H1 (cell line): ENCODE measurements around the gene RNF13. TPM values are rescaled to one million over a fixed set of nuclear protein-coding genes. Genes with fewer than 3 reads are reported as not detected.

Source experiments
- CTCF ChIA-PET: fragments of 300-600 bp; sonication (Branson Sonifier 250); formaldehyde crosslinking; loops from one replicate; lab custom pipeline; 2021; ENCODE audit not compliant: partially characterized antibody; lab: Charles Lee
- POLR2A ChIA-PET: fragments of 300-600 bp; sonication (Branson Sonifier 250); formaldehyde crosslinking; loops from one replicate; lab custom pipeline; 2021; ENCODE audit warnings: inconsistent platforms; ENCODE audit not compliant: partially characterized antibody; lab: Charles Lee
- DNase-seq, 2 experiments: peaks; one replicate each; pipeline versions ENCODE4 v3.0.0 to v3.0.0-alpha.2; 2010 to 2022; ENCODE audit warnings: low spot score in 2 of 2, low read depth in 1 of 2, mixed read lengths in 1 of 2
- FAIRE-seq: peaks from 2 replicates; lab custom pipeline; 2011; peaks lifted over from hg19 to GRCh38; lab: Jason Lieb, UNC
- H2AFZ ChIP-seq: 2 replicates; pipeline ENCODE4 v1.8.1; 2012; ENCODE audit warnings: low read length, inconsistent platforms
- H2AK5ac ChIP-seq: 2 replicates; pipeline ENCODE4 v1.6.1; 2013; ENCODE audit warnings: low read depth, low read length
- H2BK120ac ChIP-seq: replicated peaks from 2 replicates; pipeline ENCODE3; 2013; ENCODE audit warnings: low read depth, low read length, inconsistent platforms
- H2BK12ac ChIP-seq: 2 replicates; pipeline ENCODE4 v1.6.1; 2013; ENCODE audit warnings: low read depth, low read length
- H2BK15ac ChIP-seq: 2 replicates; pipeline ENCODE4 v1.6.1; 2013; ENCODE audit warnings: low read length
- H2BK20ac ChIP-seq: 2 replicates; pipeline ENCODE4 v1.6.1; 2013; ENCODE audit warnings: low read length
- H2BK5ac ChIP-seq: 2 replicates; pipeline ENCODE4 v1.6.1; 2013; ENCODE audit warnings: low read depth, low read length
- H3K14ac ChIP-seq: 2 replicates; pipeline ENCODE4 v1.6.1; 2013; ENCODE audit warnings: inconsistent platforms; ENCODE audit not compliant: insufficient read length
- H3K18ac ChIP-seq: 2 replicates; pipeline ENCODE4 v1.6.1; 2013; ENCODE audit warnings: low read length; ENCODE audit errors: extremely low read depth
- H3K23ac ChIP-seq: 2 replicates; pipeline ENCODE4 v1.6.1; 2013; ENCODE audit warnings: inconsistent platforms; ENCODE audit not compliant: insufficient read length
- H3K23me2 ChIP-seq: 2 replicates; pipeline ENCODE4 v1.6.1; 2013; ENCODE audit warnings: low read depth, low read length
- H3K27ac ChIP-seq: 2 replicates; pipeline ENCODE4 v1.6.1; 2011; ENCODE audit warnings: low read depth, low read length, inconsistent platforms
- H3K27me3 ChIP-seq, 4 experiments: replicated peaks in 1 of 4; 1 replicate in 1 of 4; 2 replicates in 3 of 4; pipeline versions ENCODE4 v1.6.1 to v1.8.1; 2011 to 2013; ENCODE audit warnings: low read length in 3 of 4, mild to moderate bottlenecking in 3 of 4, inconsistent platforms in 2 of 4, mixed read lengths in 2 of 4, moderate library complexity in 1 of 4; ENCODE audit not compliant: control insufficient read depth in 3 of 4, insufficient read depth in 3 of 4; ENCODE audit errors: extremely low read depth in 1 of 4
- H3K36me3 ChIP-seq, 4 experiments: 2 replicates each; pipeline versions ENCODE4 v1.6.1 to v1.8.1; 2011 to 2013; ENCODE audit warnings: mild to moderate bottlenecking in 4 of 4, low read length in 3 of 4, moderate library complexity in 2 of 4, control low read depth in 1 of 4, inconsistent platforms in 1 of 4; ENCODE audit not compliant: insufficient read depth in 4 of 4, control insufficient read depth in 2 of 4
- H3K4ac ChIP-seq: replicated peaks from 2 replicates; pipeline ENCODE3; 2013; ENCODE audit warnings: low read length, low read depth, mixed read lengths, inconsistent platforms; ENCODE audit not compliant: insufficient read length
- H3K4me1 ChIP-seq, 4 experiments: replicated peaks in 1 of 4; 1 replicate in 1 of 4; 2 replicates in 3 of 4; pipeline versions ENCODE4 v1.6.1 to v1.8.1; 2011 to 2013; ENCODE audit warnings: low read length in 3 of 4, inconsistent platforms in 2 of 4, mixed read lengths in 1 of 4; ENCODE audit not compliant: insufficient read depth in 4 of 4, control insufficient read depth in 3 of 4
- H3K4me2 ChIP-seq, 2 experiments: 2 replicates each; pipeline versions ENCODE4 v1.6.1 to v1.8.1; 2011 to 2013; ENCODE audit warnings: low read depth in 2 of 2, low read length in 2 of 2, control low read depth in 1 of 2, inconsistent platforms in 1 of 2, mild to moderate bottlenecking in 1 of 2; ENCODE audit not compliant: insufficient read depth in 1 of 2
- H3K4me3 ChIP-seq, 4 experiments: fragments of 200-600, 300-600 bp in 1 of 4; sonication (generic), shearing (Covaris generic), sonication (Bioruptor Twin) in 1 of 4; 2 replicates each; pipeline versions ENCODE4 v1.5.1 to v1.8.1; 2011 to 2016; ENCODE audit warnings: low read length in 4 of 4, low read depth in 3 of 4, control low read depth in 2 of 4, inconsistent platforms in 2 of 4, mild to moderate bottlenecking in 2 of 4, mixed read lengths in 1 of 4, moderate library complexity in 1 of 4; ENCODE audit not compliant: insufficient read depth in 2 of 4; ENCODE audit errors: extremely low read depth in 1 of 4
- H3K56ac ChIP-seq: replicated peaks from 2 replicates; pipeline ENCODE3; 2013; ENCODE audit warnings: low read depth, mild to moderate bottlenecking, mixed read lengths, low read length, inconsistent platforms; ENCODE audit not compliant: insufficient read length
- H3K79me1 ChIP-seq: 2 replicates; pipeline ENCODE4 v1.6.1; 2013; ENCODE audit warnings: low read depth, low read length, control low read depth
- H3K79me2 ChIP-seq, 2 experiments: 2 replicates each; pipeline versions ENCODE4 v1.6.1 to v1.8.1; 2012 to 2013; ENCODE audit warnings: low read length in 2 of 2, mild to moderate bottlenecking in 2 of 2, inconsistent platforms in 1 of 2; ENCODE audit not compliant: insufficient read depth in 2 of 2, control insufficient read depth in 1 of 2
- H3K9ac ChIP-seq, 4 experiments: replicated peaks in 1 of 4; 1 replicate in 1 of 4; 2 replicates in 3 of 4; pipeline versions ENCODE4 v1.6.1 to v1.8.1; 2011 to 2013; ENCODE audit warnings: low read depth in 3 of 4, low read length in 3 of 4, control low read depth in 2 of 4, mild to moderate bottlenecking in 2 of 4, moderate library complexity in 2 of 4, inconsistent platforms in 1 of 4; ENCODE audit errors: extremely low read depth in 1 of 4
- H3K9me3 ChIP-seq, 2 experiments: 2 replicates each; pipeline versions ENCODE4 v1.6.1 to v1.8.1; 2012 to 2013; ENCODE audit warnings: mild to moderate bottlenecking in 2 of 2, moderate library complexity in 2 of 2, control low read depth in 1 of 2, inconsistent platforms in 1 of 2, low read depth in 1 of 2, low read length in 1 of 2, mixed read lengths in 1 of 2; ENCODE audit not compliant: insufficient read depth in 2 of 2
- H4K20me1 ChIP-seq, 2 experiments: replicated peaks in 1 of 2; 2 replicates each; pipeline versions ENCODE3 to v1.8.1; 2011 to 2013; ENCODE audit warnings: inconsistent platforms in 2 of 2, low read length in 2 of 2, mild to moderate bottlenecking in 1 of 2; ENCODE audit not compliant: insufficient read depth in 2 of 2, control insufficient read depth in 1 of 2
- H4K5ac ChIP-seq: 2 replicates; pipeline ENCODE4 v1.6.1; 2013; ENCODE audit warnings: low read length, low read depth, mixed read lengths, inconsistent platforms; ENCODE audit not compliant: insufficient read length
- H4K8ac ChIP-seq: 2 replicates; pipeline ENCODE4 v1.8.0; 2013; ENCODE audit warnings: mild to moderate bottlenecking, moderate library complexity, low read length, inconsistent platforms; ENCODE audit not compliant: insufficient read depth; ENCODE audit errors: extremely low read depth
- H4K91ac ChIP-seq: replicated peaks from 2 replicates; pipeline ENCODE3; 2013; ENCODE audit warnings: low read length, mixed read lengths, inconsistent platforms; ENCODE audit not compliant: insufficient read length
- CEBPB ChIP-seq: IDR thresholded peaks from 2 replicates; pipeline ENCODE4 v1.6.1; 2012; ENCODE audit warnings: low read depth, low read length
- SUZ12 ChIP-seq: fragments of 200-600 bp; sonication (generic); IDR thresholded peaks from 2 replicates; pipeline ENCODE4 v1.6.1; 2012; ENCODE audit warnings: mild to moderate bottlenecking, inconsistent platforms, low read length, moderate library complexity, mixed read lengths
- TCF12 ChIP-seq: IDR thresholded peaks from 2 replicates; pipeline ENCODE4 v1.6.1; 2011; ENCODE audit warnings: low read depth, mild to moderate bottlenecking, low read length
- TEAD4 ChIP-seq: IDR thresholded peaks from 2 replicates; pipeline ENCODE4 v1.6.1; 2012; ENCODE audit warnings: low read depth, low read length, inconsistent platforms, mixed read lengths
- WGBS, 2 experiments: shearing (Covaris generic) in 1 of 2; methylation state at CpG; one replicate each; pipeline versions ENCODE4 v1.1.6 to v1.1.7; 2013 to 2015; ENCODE audit warnings: low lambda C conversion rate in 2 of 2, mixed read lengths in 2 of 2, inconsistent platforms in 1 of 2, low coverage in 1 of 2, missing lambda C conversion rate in 1 of 2; ENCODE audit not compliant: insufficient replicate concordance in 2 of 2, insufficient coverage in 1 of 2, insufficient read length in 1 of 2; ENCODE audit errors: extremely low coverage in 1 of 2, missing lambda C conversion rate in 1 of 2; 5-methylcytosine and 5-hydroxymethylcytosine counted together
- polyA plus RNA-seq, 7 experiments: library from polyadenylated mRNA; depleted of rRNA in 3 of 7; stranded (reverse) in 5 of 7; unstranded in 2 of 7; fragments of >200 nt in 5 of 7; fragments of 200-250 nt in 2 of 7; gene quantifications; 1 replicate in 5 of 7; 2 replicates in 1 of 7; 4 replicates in 1 of 7; pipeline versions ENCODE4 v1.2.1 to v1.2.3, GENCODE V29; 2011 to 2013; ENCODE audit warnings: missing spikeins in 2 of 7, mixed read lengths in 2 of 7
- total RNA-seq: library from RNA; stranded (reverse); fragmentation: NEBNext Ultra II Directional; extraction: Animal tissue kit (Norgen Biotek cat#: 25700); gene quantifications from 2 replicates; pipeline ENCODE4 v1.2.1, GENCODE V29; 2021
- TF ChIP-seq, protein P1 (sequence below): IDR thresholded peaks from 2 replicates; pipeline ENCODE4 v1.6.1; 2011; ENCODE audit warnings: low read depth, mild to moderate bottlenecking, low read length; ENCODE audit not compliant: insufficient read depth

Gene RNF13
- total and polyA plus RNA-seq, 2 of the 8 experiments (the other 6 are each of a cell fraction or from before 2014, with no cell fraction given): 19.4 to 35.4 TPM

DNA sequence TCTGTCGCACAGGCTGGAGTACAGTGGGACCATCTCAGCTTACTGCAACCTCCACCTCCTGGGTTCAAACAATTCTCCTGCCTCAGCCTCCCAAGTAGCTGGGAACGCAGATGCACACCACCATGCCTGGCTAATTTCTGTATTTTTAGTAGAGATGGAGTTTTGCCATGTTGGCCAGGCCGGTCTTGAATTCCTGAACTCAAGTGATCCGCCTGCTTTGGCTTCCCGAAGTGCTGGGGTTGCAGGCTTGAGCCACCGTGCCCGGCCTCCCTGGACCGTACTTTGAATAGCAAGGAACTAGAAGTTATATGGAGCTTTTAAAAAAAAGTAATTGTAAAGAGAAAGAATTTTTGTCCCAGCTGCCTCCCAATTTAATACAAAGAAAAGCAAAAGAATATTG, 12.3 kb upstream of the RNF13 start:
- no peak overlapping the region for H2BK12ac ChIP-seq
- TF ChIP-seq, protein P1, sequence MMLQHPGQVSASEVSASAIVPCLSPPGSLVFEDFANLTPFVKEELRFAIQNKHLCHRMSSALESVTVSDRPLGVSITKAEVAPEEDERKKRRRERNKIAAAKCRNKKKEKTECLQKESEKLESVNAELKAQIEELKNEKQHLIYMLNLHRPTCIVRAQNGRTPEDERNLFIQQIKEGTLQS: no peak
- TF ChIP-seq SUZ12 (no peak), TEAD4 (no peak), CEBPB (no peak), TCF12 (no peak)

More for the DNA sequence above, 12.3 kb upstream of the RNF13 start:
- Histone ChIP-seq H2BK120ac (no peak overlapping the region), H3K4me3 (no peak overlapping the region), H3K18ac (no peak overlapping the region), H4K20me1 (no peaks in the 10 kb centered on the region), H3K14ac (no peak overlapping the region), H3K79me1 (no peaks in the 10 kb centered on the region), H2BK20ac (no peak overlapping the region), H3K23me2 (no peaks in the 10 kb centered on the region; the same call in 1 of the 2 replicates), H3K9ac (no peak overlapping the region), H4K8ac (no peak overlapping the region), H3K4ac (no peak overlapping the region), H3K56ac (no peak overlapping the region), H3K79me2 (no peaks in the 10 kb centered on the region), H3K27ac (no peak overlapping the region), H3K4me1 (no peaks in the 10 kb centered on the region), H2AK5ac (no peak overlapping the region), H2BK15ac (no peak overlapping the region), H3K23ac (no peak overlapping the region), H4K91ac (no peak overlapping the region), H4K5ac (no peak overlapping the region), H3K4me2 (no peak overlapping the region), H3K27me3 (no peaks in the 10 kb centered on the region), H2AFZ (no peak overlapping the region), H3K9me3 (no peaks in the 10 kb centered on the region), H3K36me3 (no peaks in the 10 kb centered on the region), H2BK5ac (no peak overlapping the region)
- CTCF ChIA-PET: interaction anchor here (0.7 to 3.1 kb wide), 6 partner anchors 13 to 307 kb away, joined by 3 to 14 read pairs (median 3); no protein-coding TSS in a partner anchor
- POLR2A ChIA-PET: no interaction called here
- WGBS, 2 experiments: 93% methylated on average over 8 of the region's 8 CpGs; no CpG with 5 or more reads in 1 of the 2 experiments
- FAIRE-seq: no peak
- no peak for DNase-seq
